H9 (cell line): ENCODE measurements around the gene GPR37L1. TPM values are rescaled to one million over a fixed set of nuclear protein-coding genes. Genes with fewer than 3 reads are reported as not detected.

ENCODE experiments used
- DNase-seq: peaks from one replicate; pipeline ENCODE4 v3.0.0-alpha.2; 2017
- H2AFZ ChIP-seq: one replicate; pipeline ENCODE4 v1.6.1; 2013; ENCODE audit warnings: mild to moderate bottlenecking, low read length, control low read depth, moderate library complexity
- H2AK5ac ChIP-seq: 2 replicates; pipeline ENCODE4 v1.6.1; 2013; ENCODE audit warnings: low read length, control low read depth, mixed read lengths; ENCODE audit not compliant: insufficient read length
- H2BK120ac ChIP-seq: one replicate; pipeline ENCODE4 v1.6.1; 2013; ENCODE audit warnings: low read depth, mild to moderate bottlenecking, low read length, control low read depth, inconsistent platforms; ENCODE audit not compliant: poor library complexity, severe bottlenecking
- H2BK12ac ChIP-seq: 2 replicates; pipeline ENCODE4 v1.6.1; 2013; ENCODE audit warnings: low read length, control low read depth, mixed read lengths, low read depth; ENCODE audit not compliant: insufficient read length
- H2BK15ac ChIP-seq: 2 replicates; pipeline ENCODE4 v1.6.1; 2013; ENCODE audit warnings: low read depth, low read length, control low read depth
- H2BK20ac ChIP-seq: one replicate; pipeline ENCODE4 v1.6.1; 2013; ENCODE audit warnings: low read depth, mild to moderate bottlenecking, low read length, control low read depth, inconsistent platforms; ENCODE audit not compliant: poor library complexity, severe bottlenecking
- H2BK5ac ChIP-seq: 2 replicates; pipeline ENCODE4 v1.6.1; 2013; ENCODE audit warnings: low read length, control low read depth, mixed read lengths; ENCODE audit not compliant: insufficient read length
- H3K14ac ChIP-seq: 2 replicates; pipeline ENCODE4 v1.6.1; 2013; ENCODE audit warnings: low read length, control low read depth; ENCODE audit not compliant: insufficient read depth
- H3K18ac ChIP-seq: 2 replicates; pipeline ENCODE4 v1.6.1; 2013; ENCODE audit warnings: low read depth, mild to moderate bottlenecking, mixed read lengths, low read length, control low read depth; ENCODE audit not compliant: insufficient read length
- H3K23ac ChIP-seq: 2 replicates; pipeline ENCODE4 v1.6.1; 2013; ENCODE audit warnings: low read length, control low read depth, mixed read lengths, low read depth; ENCODE audit not compliant: insufficient read length
- H3K23me2 ChIP-seq: 2 replicates; pipeline ENCODE4 v1.6.1; 2013; ENCODE audit warnings: low read depth, mild to moderate bottlenecking, mixed read lengths, low read length, control low read depth; ENCODE audit not compliant: insufficient read length, poor library complexity, severe bottlenecking
- H3K27ac ChIP-seq: 2 replicates; pipeline ENCODE4 v1.5.1; 2013; ENCODE audit warnings: low read length, control low read depth, mixed read lengths, low read depth; ENCODE audit not compliant: insufficient read length
- H3K27me3 ChIP-seq: 2 replicates; pipeline ENCODE4 v1.6.1; 2013; ENCODE audit warnings: low read length, control low read depth, inconsistent platforms; ENCODE audit not compliant: insufficient read depth
- H3K4ac ChIP-seq: 2 replicates; pipeline ENCODE4 v1.6.1; 2013; ENCODE audit warnings: low read depth, mild to moderate bottlenecking, control low read depth, inconsistent platforms, low read length, moderate library complexity
- H3K4me1 ChIP-seq: 2 replicates; pipeline ENCODE4 v1.6.1; 2013; ENCODE audit warnings: low read length, control low read depth, inconsistent platforms; ENCODE audit not compliant: insufficient read depth
- H3K4me2 ChIP-seq: 2 replicates; pipeline ENCODE4 v1.6.1; 2013; ENCODE audit warnings: low read length, control low read depth, mixed read lengths; ENCODE audit not compliant: insufficient read length, insufficient read depth
- H3K56ac ChIP-seq: 2 replicates; pipeline ENCODE4 v1.6.1; 2013; ENCODE audit warnings: low read depth, mild to moderate bottlenecking, mixed read lengths, low read length, control low read depth; ENCODE audit not compliant: insufficient read length
- H3K79me1 ChIP-seq: 2 replicates; pipeline ENCODE4 v1.6.1; 2013; ENCODE audit warnings: low read depth, mild to moderate bottlenecking, moderate library complexity, low read length, control low read depth, inconsistent platforms; ENCODE audit not compliant: insufficient read depth, poor library complexity, severe bottlenecking
- H3K79me2 ChIP-seq: 2 replicates; pipeline ENCODE4 v1.6.1; 2013; ENCODE audit warnings: low read length, control low read depth, inconsistent platforms; ENCODE audit not compliant: insufficient read depth
- H3K9ac ChIP-seq: 2 replicates; pipeline ENCODE4 v1.6.1; 2013; ENCODE audit warnings: low read length, control low read depth, mixed read lengths; ENCODE audit not compliant: insufficient read length; ENCODE audit errors: extremely low read depth
- H3K9me3 ChIP-seq: one replicate; pipeline ENCODE4 v1.6.1; 2013; ENCODE audit warnings: low read depth, low read length, inconsistent platforms; ENCODE audit not compliant: control insufficient read depth
- H3T11ph ChIP-seq: one replicate; pipeline ENCODE4 v1.6.1; 2013; ENCODE audit warnings: mild to moderate bottlenecking, low read length, control low read depth, inconsistent platforms
- H4K20me1 ChIP-seq: one replicate; pipeline ENCODE4 v1.6.1; 2013; ENCODE audit not compliant: control insufficient read depth, insufficient read length, insufficient read depth
- H4K5ac ChIP-seq: 2 replicates; pipeline ENCODE4 v1.6.1; 2013; ENCODE audit warnings: low read depth, mild to moderate bottlenecking, mixed read lengths, low read length, control low read depth; ENCODE audit not compliant: insufficient read length
- H4K8ac ChIP-seq: replicated peaks from 2 replicates; pipeline ENCODE4 v1.6.1; 2013; ENCODE audit warnings: low read length, control low read depth, mixed read lengths, low read depth; ENCODE audit not compliant: insufficient read length
- H4K91ac ChIP-seq: 2 replicates; pipeline ENCODE4 v1.6.1; 2013; ENCODE audit warnings: low read depth, mild to moderate bottlenecking, moderate library complexity, mixed read lengths, low read length, control low read depth; ENCODE audit not compliant: insufficient read length
- H3K27ac Mint-ChIP-seq, 3 experiments: 2 replicates in 2 of 3; 3 replicates in 1 of 3; pipeline ENCODE4 v1.8.0; 2020 to 2021; ENCODE audit warnings: mixed read lengths in 3 of 3, mild to moderate bottlenecking in 1 of 3, moderate library complexity in 1 of 3
- H3K27me3 Mint-ChIP-seq: 2 replicates; pipeline ENCODE4 v1.8.0; 2021; ENCODE audit warnings: low read depth, mild to moderate bottlenecking, moderate library complexity, mixed read lengths
- H3K36me3 Mint-ChIP-seq, 3 experiments: 2 replicates in 2 of 3; 3 replicates in 1 of 3; pipeline ENCODE4 v1.8.0; 2020 to 2021; ENCODE audit warnings: low read depth in 3 of 3, mixed read lengths in 3 of 3; ENCODE audit not compliant: insufficient read depth in 1 of 3
- H3K4me1 Mint-ChIP-seq, 2 experiments: 2 replicates each; pipeline ENCODE4 v1.8.0; 2020; ENCODE audit warnings: mixed read lengths in 2 of 2
- H3K4me3 Mint-ChIP-seq, 2 experiments: 2 replicates in 1 of 2; 3 replicates in 1 of 2; pipeline ENCODE4 v1.8.0; 2020 to 2021; ENCODE audit warnings: mild to moderate bottlenecking in 2 of 2, mixed read lengths in 2 of 2, moderate library complexity in 1 of 2
- H3K9me3 Mint-ChIP-seq, 2 experiments: 2 replicates in 1 of 2; 3 replicates in 1 of 2; pipeline ENCODE4 v1.8.0; 2020; ENCODE audit warnings: mild to moderate bottlenecking in 2 of 2, mixed read lengths in 2 of 2, moderate library complexity in 1 of 2
- WGBS: extraction: QIAGEN DNeasy Blood & Tissue Kit; methylation state at CpG from one replicate; pipeline ENCODE4 v1.1.7; 2013; ENCODE audit warnings: missing lambda C conversion rate, low lambda C conversion rate, mixed read lengths; ENCODE audit not compliant: insufficient read length; ENCODE audit errors: extremely low coverage; 5-methylcytosine and 5-hydroxymethylcytosine counted together
- total RNA-seq: library from RNA; stranded (reverse); gene quantifications from 2 replicates; pipeline ENCODE4 v1.2.1, GENCODE V29; 2021
- TF ChIP-seq, protein P1 (sequence below): fragments of 200-600 bp; sonication (generic); conservative IDR thresholded peaks from 3 replicates; pipeline ENCODE4 v1.8.0; 2021; ENCODE audit warnings: antibody characterized with exemption, mild to moderate bottlenecking

Gene GPR37L1
- total RNA-seq, 1 experiment from 2014 or later = 0.11 TPM

DNA sequence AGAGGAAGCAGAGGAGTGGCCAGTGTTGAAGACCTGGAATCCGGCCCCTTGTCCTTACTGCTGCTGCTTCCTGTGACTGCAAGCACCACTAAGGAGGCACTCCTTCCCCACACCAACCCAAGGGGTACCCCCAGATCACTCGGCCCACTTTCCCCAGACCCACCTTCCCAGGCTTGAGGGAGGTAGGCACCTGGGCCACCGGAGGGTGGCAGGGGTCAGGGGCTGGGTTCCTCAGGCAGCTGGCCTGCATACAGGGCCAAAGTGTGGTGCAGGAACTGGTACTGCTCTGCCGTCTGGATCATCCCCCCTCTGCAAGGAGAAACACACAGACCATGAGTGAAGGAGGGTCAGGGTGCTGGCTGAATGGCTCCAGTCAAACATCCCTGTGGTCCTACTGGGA lies 25.7 kb downstream of the GPR37L1 start:
- Histone ChIP-seq H3K9ac (no peak overlapping the region), H4K20me1 (no peaks in the 10 kb centered on the region), H3K27me3 (no peaks in the 10 kb centered on the region; the same call in 1 of the 2 replicates), H2AFZ (no peak overlapping the region), H3K14ac (no peak overlapping the region; the same call in 1 of the 2 replicates), H3K23ac (no peak overlapping the region), H3K79me1 (no peaks in the 10 kb centered on the region), H3K23me2 (peaks cover 11% of the 10 kb centered on the region), H2BK12ac (no peak overlapping the region), H4K91ac (no peak overlapping the region), H2BK120ac (no peak overlapping the region), H2BK20ac (no peak overlapping the region), H3K79me2 (peaks cover 1% of the 10 kb centered on the region; the same call in 1 of the 2 replicates), H2AK5ac (no peak overlapping the region), H2BK5ac (no peak overlapping the region), H3K9me3 (no peaks in the 10 kb centered on the region), H4K8ac (no peak overlapping the region), H4K5ac (no peak overlapping the region), H3K56ac (no peak overlapping the region), H3K27ac (no peak overlapping the region), H3K18ac (no peak overlapping the region), H3K4me1 (peaks cover 3% of the 10 kb centered on the region; the same call in 1 of the 2 replicates), H3K4me2 (no peak overlapping the region), H3T11ph (no peak overlapping the region), H2BK15ac (no peak overlapping the region), H3K4ac (no peak overlapping the region)
- Mint-ChIP-seq H3K27me3 (peaks cover 13% of the 10 kb centered on the region), H3K4me1 (peaks cover 10 to 22% of the 10 kb centered on the region in 2 experiments), H3K36me3 (no peaks in the 10 kb centered on the region), H3K4me3 (no peak overlapping the region), H3K9me3 (no peaks in the 10 kb centered on the region), H3K27ac (no peak overlapping the region)
- no peak for DNase-seq
- no CpG with 5 or more reads among the region's 4 CpGs for WGBS
- TF ChIP-seq, protein P1, sequence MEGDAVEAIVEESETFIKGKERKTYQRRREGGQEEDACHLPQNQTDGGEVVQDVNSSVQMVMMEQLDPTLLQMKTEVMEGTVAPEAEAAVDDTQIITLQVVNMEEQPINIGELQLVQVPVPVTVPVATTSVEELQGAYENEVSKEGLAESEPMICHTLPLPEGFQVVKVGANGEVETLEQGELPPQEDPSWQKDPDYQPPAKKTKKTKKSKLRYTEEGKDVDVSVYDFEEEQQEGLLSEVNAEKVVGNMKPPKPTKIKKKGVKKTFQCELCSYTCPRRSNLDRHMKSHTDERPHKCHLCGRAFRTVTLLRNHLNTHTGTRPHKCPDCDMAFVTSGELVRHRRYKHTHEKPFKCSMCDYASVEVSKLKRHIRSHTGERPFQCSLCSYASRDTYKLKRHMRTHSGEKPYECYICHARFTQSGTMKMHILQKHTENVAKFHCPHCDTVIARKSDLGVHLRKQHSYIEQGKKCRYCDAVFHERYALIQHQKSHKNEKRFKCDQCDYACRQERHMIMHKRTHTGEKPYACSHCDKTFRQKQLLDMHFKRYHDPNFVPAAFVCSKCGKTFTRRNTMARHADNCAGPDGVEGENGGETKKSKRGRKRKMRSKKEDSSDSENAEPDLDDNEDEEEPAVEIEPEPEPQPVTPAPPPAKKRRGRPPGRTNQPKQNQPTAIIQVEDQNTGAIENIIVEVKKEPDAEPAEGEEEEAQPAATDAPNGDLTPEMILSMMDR = no peak
